HG03469 (cell line): Measurements from ENCODE around the gene RTN4RL1.
A peak's percentile ranks its signal among the peaks of the same experiment; 100 is the strongest.

Source experiments
- ATAC-seq: cut with Tn5 transposase; IDR thresholded peaks from one replicate; pipeline ENCODE4 v1.9.1; 2021; ENCODE audit warnings: mild to moderate bottlenecking, moderate library complexity, moderate number of reproducible peaks; ENCODE audit not compliant: unreplicated experiment

The RTN4RL1 gene, protein sequence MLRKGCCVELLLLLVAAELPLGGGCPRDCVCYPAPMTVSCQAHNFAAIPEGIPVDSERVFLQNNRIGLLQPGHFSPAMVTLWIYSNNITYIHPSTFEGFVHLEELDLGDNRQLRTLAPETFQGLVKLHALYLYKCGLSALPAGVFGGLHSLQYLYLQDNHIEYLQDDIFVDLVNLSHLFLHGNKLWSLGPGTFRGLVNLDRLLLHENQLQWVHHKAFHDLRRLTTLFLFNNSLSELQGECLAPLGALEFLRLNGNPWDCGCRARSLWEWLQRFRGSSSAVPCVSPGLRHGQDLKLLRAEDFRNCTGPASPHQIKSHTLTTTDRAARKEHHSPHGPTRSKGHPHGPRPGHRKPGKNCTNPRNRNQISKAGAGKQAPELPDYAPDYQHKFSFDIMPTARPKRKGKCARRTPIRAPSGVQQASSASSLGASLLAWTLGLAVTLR

DNA sequence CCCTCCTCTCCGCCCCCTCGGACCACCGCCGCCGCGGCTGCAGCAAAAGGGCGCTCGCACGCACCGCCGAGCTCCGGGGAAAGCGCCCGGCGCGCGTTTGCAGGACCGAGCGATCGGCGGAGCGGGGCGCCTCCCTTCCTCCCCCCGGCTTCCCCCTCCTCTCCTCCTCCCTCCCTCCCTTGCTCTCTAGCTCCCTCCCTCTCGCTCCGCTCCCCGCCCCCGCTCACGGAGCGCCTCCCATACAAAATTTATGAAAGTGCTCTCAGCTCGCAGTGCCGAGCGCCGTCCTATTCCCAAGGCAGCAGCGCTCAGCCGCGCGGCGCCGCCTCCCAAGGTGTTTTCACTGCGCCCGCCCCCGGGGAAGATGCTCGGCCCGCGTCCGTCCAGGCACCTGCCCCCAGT is at the start of gene RTN4RL1:
Gene RTN4RL1 (minus strand): TSS at position 115 of the 402 bp plus-strand sequence. CDS start 469 bp downstream, outside the sequence.
- ATAC-seq = no peak

DNA sequence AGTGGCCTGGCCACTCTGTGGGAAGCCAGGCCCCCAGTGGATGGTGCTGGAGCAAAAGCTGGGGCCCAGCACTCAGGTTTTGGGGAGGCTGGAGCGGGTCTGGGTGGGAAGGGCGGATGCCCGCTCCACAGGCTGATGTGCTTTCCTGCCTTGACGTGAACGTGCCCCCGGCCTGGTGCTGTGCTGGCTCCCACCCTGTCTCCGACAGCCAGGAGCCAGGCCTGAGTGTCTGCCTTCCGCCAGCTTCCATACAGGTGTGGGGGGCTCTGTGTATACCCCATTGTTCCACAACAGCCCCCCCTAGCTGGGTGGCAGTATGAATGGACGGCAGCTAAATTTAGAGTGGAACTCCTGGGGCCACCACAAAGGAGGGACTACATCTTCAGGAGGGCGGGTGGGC is 49.8 kb upstream of the RTN4RL1 start:
- ATAC-seq = no peak

DNA sequence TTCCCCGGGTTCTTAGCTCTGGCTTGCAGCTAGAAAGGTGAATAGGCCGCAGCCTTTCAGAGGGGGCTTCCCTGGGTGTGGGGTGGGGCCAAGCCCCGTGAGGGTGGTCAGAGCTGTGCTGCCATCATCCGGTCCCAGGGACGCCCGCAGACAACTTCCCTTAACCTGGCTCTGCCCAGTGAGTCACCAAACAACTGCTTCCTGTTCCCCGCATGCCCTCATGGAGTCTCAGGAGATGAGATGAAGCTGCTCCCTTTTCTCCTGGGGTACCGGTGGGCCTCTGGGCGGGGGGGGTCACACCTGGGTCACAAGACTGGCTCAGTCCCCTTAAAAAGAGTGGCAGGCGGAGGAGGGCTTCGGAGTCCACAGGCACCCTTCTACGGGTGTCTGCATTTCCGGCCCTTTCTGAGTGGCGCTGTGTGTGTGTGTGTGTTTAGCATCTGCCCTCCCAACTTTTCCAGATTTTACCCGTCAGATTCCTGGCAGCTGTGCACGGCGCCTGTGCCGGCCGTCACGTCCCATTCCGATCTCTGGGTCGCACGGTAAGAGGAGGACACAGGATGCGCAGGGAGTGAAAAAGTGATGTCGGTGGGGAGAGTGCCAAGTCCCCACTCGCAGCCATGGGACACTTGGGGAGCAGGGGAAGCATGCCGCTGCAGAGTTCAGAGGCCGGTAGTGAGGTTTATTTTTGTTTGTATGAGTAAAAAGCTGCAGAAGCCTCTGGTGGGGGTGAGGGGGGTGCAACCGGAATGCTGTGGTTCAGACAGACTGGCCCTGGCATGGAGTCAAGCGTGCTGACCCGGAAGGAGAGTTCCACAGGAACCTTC is 46.5 kb upstream of the RTN4RL1 start:
- no peak for ATAC-seq

DNA sequence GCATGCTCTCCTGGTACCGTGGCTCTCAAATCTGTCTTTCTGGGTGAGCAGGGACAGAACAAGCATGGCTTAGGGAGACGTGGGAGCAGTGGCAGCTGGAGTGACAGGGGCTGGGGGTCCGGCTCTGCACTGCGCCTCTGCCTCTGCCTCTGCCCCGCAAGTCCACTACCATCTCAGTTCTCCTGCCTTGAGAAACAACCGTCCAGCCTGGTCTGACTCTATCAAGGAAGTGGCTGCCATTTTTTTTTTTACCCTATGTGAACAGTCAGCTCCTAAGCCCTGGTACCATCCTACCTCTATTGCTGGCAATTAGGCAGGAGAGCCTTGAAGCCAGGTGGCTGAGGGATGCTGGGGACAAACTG is 45.9 kb upstream of the RTN4RL1 start:
- ATAC-seq = no peak

DNA sequence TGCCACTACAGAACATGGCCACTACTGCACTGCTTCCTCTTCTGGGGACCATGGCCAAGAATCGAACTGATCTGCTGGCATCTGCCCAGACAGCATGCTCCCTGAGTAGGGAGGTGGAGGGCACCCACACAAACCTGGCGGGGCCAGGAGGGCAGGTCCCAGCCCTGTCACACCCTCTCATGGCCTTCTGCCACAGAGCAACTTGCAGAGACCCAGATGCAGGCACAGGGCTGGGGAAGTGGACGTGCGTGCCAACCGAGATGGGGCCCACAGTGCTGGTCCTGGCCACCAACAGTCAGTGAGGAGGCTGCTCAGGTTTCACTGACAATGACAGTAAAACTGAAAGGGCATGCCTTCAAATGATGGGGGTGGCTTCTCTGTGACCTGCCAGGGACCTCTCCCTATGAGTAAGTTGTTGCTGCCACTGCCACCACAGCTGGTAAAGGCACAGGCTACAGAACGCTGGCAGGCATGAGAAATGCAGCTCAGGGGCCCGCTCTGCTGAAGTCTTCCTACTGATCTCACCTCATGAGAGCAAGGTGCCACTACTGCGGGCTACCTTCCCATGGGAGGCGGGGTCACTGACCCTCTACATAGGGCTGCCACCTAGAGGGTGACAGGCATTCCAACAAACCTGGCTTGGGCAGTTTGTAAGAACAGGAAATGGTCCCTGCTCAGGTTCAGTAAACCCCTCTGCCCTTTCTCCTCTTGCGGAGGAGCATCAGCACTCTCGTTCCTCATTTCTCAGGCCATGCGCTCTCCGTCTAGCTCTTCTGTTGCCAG is 45.3 kb upstream of the RTN4RL1 start:
- peak; percentile 53 for ATAC-seq

DNA sequence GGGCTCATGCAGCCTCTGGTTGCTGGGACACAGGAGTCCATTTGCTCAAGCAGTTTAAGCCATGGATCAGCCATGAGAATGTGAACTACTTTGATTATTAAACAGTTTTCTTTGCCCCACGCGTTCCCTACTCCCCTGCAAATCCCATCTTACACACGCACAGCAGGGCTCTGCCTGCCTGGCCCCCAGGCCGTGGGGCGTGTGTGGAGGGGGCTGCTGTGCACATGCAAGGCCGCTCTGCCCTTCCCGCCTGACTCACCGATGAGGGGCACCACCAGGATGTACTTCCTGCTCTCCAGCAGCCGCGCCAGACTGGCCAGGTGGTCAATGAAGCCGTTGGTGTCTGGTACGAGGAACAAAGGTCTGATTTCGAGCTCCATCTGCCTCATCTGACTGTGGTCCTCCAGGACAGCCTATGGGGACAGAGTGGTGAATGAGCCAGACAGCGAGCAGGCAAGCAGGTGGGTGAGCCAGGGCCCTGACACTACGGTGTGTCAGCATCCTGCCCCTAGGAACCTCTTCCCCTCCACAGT is 43.5 kb upstream of the RTN4RL1 start:
- ATAC-seq = no peak

DNA sequence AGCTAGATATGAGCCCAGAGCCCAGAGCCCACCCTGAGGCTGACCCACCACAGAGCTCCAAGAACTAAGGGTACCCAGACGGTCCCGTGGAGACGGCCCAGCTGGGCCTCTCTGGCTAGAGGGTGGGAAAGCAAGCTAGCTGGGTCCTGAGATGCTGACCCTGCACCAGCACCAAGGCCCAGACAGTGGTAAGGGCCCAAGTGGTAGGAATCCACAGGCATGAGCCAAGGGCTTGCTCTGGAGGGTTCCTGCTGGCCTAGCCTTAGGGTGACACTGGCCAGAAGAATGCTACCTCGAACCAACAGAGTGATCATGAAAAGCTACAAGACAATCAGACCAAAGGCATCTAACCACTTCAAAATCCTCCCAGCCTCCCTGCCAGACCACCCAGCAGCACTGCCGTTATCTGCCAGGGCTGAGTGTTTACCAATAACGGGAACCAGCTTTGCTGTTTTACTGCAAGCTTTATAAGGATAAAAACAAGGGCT is 42.9 kb upstream of the RTN4RL1 start:
- ATAC-seq = no peak

DNA sequence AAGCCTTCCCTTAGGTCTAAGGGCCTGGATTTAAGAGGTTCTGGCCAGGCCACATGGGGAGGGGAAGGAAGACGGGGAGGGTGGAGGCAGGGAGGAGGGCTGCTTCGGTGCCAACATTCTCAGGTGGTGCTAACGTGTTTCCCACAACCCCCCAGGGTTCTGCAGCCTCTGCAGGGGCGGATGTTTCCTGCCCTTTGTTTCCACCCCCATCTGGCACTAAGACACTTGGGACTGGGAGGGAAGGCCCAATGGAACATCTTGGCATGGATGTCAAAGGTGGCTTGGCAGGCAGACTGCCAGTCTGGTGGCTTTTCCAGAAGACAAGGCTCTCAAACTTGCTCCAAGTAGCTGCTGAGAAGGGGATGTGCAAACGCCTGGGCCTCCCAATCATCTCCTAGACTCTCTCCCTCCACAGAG is 42.5 kb upstream of the RTN4RL1 start:
- ATAC-seq = no peak

DNA sequence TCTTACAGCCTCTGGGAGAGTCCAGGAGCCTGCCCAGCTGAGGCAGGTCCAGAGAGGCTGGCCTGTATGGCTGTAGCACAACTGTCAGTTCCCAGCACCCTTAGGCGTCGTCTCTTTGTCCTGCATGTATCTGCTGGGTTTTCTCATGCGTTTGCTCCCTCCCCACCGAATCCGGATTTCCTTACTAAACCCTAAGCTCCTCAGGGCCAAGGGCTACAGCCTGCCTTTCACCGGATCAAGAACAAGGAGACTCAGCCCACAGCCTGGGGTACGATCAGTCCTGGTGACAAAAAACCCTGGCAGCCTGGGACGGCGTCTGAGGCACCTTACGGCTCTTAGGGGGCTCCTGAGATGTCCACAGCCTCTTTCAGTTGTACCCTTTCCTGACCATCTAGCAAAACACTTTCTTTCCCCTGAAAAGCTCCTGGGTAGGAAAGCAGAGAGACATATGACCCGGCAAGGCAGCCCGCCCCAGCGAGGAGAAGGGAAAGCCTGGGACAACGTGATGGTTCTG is 42.0 kb upstream of the RTN4RL1 start:
- ATAC-seq = no peak

DNA sequence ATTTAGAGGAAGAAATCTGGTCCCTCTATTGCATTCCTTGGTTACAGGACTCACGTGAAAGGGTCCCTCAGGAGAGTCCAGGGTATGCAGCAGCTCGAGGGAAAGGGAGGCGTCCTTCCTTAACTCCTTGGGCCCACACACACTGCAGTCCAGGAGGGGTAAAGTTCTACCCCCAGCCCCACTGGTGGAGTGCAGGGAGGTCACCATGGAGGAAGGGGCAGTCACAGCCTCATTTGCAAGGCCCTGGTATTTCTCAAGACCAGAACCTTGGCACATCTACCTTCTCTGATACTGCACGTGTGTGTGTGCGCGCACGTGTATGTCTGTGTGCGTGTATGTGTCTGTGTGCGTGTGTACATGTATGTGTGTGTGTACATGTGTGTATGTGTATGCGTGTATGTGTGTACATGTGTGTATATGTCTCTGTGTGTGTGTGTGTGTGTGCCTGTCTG is 40.8 kb upstream of the RTN4RL1 start:
- no peak for ATAC-seq

DNA sequence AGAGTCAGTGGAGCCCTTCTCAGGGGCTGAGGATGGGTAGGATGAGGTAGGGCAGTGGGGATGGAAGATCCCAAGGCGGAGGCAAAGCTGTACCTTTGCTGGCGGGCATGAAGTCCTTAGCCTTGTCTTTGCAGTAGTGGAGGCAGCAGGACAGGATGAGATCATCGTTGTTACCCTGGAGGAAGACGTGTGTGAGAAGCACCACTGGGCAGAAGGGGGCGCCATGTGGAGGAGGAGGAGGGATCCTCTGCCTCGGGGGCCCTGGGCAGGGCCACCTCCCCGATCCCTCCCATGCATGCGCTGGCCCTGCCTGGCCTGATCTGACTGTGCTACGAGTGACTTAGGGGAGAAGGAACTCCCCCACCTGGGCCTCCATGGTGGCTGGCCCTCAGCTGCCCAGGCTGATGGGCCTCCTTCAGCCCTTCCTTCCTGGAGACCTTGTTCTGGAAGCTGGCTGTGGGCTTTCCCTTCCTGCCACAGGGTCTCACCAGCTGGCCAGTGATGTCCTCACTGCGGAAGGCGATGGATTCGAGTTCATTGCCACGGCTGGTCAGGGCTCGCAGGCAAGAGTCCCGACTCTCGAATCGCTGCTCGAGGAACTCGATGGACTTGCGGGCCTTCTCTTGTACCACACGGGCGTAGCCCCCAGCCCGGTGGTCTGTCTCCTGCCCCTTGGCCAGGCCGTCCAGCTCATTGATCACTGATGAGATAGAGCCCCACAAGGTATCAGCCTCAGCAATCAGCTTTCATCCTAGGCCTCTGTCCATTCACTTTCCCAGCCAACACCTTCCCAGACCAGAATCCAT is 40.0 kb upstream of the RTN4RL1 start:
- no peak for ATAC-seq

DNA sequence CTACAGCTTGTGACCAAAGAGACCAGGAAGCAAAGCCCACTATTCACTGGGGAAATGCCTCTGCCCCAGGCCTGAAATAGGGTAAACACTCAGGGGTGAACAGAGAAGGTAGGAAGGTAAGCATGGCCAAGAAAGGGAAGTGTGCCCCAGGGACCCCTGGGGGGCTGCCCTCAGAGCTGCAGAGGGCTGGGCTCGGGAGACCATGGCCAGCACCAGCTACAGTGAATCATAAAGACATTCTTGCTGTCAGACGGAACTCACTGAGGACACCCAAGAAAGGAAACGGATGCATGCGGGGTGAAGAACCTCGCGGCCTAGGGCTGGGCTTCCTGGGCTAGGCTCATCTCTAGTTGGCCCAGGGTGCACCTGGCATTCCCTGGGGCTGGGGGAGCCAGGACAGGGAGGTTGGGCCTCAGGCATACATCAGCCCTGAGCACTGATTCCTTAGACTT is 39.4 kb upstream of the RTN4RL1 start:
- ATAC-seq = no peak

DNA sequence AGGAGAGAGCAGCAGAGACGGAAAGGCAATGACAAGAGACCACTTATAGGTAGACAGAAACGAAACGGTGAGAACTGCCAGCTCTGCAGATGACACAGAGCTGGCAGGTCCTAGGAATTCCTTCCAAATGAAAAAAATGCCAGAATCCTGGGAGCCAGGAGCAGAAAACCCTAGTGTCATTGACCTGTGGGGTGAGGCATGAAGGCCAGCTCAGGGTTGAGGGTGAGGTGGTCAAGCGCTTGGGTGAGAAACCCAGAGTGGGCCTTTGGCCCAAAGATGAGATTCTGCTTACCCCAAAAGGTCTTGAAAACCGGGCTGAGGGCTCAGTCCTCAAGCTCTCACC is 39.0 kb upstream of the RTN4RL1 start:
- ATAC-seq = no peak

DNA sequence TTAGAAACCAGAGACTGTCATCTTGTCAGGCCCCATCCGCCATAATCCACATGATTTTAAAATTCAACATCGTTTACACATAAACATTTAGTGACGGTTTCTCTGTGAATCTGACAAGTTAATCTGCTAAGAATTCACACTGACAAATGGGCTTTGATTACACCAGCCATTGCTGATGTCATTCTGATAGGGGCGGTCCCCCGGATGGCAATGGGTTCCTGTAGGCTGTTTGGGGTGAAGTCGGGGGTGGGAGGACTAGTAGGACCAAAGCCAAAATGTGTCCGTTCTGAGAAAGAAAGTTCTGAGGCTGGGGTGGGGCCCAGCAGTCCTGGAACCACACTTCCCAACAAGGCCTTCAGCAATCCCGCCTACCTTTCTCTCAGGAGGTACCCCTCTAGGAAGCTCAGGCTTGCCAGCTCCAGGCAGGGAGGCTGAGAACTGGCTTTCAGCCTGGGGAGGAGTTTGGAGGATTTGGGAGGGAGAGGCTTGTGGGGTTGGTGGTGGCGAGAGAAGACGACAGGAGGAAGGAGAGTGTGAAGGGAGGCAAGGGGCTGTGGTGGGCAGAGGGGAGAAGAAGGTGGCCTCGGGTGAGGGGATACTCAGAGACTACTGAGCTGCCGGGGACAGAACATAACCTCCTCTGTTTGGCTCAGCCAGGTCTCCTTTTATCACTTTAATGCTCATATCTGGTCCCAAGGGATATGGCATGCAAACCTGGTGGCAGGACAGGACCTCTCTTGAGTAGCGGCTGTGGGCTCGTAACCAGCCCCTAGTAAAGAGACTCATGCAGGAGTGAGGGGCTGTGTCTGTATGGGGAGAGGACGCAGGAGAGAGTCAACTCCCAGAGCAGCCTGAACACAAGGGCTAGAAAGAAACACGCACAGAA is 38.4 kb upstream of the RTN4RL1 start:
- no peak for ATAC-seq

DNA sequence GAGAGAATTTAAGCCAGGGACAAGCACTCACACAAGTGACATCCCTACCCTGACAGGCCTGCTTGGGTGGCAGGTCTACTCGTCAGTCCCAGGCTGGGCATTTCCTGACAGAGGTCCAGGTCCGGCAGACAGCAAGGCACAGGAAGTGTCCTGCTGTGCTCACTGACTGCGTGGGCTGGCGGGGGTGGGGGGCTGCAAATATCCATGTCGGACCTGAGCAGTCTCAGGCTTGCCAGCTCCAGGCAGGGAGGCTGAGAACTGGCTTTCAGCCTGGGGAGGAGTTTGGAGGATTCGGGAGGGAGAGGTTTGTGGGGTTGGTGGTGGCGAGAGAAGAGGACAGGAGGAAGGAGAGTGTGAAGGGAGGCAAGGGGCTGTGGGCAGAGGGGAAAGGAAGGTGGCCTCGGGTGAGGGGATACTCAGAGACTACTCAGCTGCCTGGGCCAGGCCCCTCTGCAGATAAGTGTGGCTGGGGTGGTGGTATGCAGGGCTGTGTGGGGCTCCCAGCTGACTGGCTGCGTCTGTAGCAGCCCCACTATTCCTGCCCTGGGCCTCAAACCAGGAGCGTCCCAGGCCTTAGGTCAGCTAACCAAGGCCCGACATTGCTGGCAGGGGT is 37.5 kb upstream of the RTN4RL1 start:
- ATAC-seq = no peak

DNA sequence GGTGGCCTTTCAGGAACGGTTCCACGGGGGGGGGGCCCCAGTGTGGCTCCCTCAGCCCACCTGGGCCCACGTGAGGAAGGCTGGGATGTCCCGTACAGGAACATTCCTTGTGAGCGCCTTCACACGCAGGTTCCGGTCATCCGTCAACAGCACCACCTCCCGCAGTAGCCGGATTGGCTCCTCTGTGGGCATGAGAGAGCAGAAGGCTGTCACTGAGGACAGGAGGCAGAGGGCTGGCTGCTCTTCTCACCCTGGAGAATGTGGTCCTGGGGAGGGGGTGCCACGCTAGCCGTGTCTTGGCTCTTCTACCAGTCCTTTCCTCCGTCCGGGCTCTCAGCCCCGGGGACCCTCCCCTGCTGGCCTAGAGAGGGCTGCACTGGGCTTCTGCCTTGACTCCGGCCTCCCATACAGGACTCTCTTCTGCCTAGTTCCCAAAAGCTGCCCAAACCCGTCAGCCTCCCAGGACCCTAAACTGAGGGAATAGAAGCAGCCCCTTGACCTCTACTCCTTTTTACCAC is 36.4 kb upstream of the RTN4RL1 start:
- no peak for ATAC-seq

DNA sequence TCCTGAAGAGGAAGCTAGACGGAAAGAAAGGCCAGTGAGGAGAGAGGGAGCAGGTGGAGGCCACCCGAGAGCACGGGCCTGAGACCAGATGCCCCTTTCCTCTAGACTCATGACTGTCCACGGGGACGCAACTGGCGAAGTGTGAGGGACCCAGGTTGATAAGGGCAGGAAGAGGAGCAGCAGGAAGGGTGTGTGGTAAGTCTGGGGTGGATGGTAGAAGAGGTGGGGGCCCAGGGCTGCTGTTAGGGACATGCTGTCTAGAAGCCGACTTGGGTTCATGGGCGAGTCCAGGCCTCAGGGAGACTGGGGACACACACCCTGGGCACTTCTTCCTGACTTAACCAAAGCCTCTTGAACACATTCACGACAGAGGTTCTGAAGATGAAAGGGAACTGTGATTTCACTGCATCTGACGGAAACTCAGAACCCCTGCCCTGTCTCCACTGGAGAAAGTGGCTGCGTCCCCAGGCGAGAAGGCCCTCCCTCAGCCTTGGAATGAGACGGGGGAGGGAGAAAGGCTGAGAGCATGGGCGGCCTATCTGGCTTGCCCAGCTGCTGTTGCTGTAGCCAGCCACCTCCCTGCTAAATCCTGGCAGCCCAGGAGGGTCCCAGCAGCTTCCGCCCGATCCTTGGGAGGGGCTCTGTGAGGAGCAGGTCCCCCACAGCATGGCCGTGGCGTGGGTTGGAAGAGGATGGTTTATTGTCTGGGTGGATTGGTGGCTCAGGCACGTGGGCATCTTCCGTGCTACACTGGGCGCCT is 35.7 kb upstream of the RTN4RL1 start:
- ATAC-seq = no peak

DNA sequence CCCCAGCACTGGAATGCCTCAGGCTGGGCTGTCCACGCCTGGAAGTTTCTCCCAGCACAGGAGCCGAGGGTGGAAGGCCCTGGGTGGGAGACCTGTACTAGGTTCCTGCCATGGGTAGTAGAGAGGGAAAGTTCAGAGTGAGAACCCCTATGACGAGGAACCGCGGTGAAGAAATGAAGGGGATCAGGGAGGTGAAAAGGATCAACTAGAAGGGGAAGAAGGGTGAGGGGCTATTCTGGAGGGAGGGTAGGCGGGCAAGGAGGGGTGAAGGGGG is 35.2 kb upstream of the RTN4RL1 start:
- no peak for ATAC-seq
